ENCODE measurements around the gene CTSH. TPM values are rescaled to one million over a fixed set of nuclear protein-coding genes. Genes with fewer than 3 reads are reported as not detected.
"Not testable (repeated sequence)": the region's sequence is repeated elsewhere in the genome, so short reads cannot be mapped to it uniquely, and the experiment has no call there.

The CTSH gene
- total and polyA plus RNA-seq, 4 donors: 23.2 to 103 (median 65.4) TPM

- Histone ChIP-seq H3K4me1 (ENCODE audit: control insufficient read depth in 1 of 2, insufficient read depth in 2 of 2, low read length in 2 of 2) (peaks cover 0 to 3% of the 10 kb centered on the region in 2 donors), H3K9me3 (ENCODE audit: control insufficient read depth, low read length) (no peaks in the 10 kb centered on the region), H3K27me3 (ENCODE audit: control insufficient read depth in 1 of 2, insufficient read depth in 2 of 2, low read length in 1 of 2) (no peaks in the 10 kb centered on the region), H3K27ac (ENCODE audit: low read depth in 1 of 2, low read length in 2 of 2) (no peak overlapping the region), H3K36me3 (ENCODE audit: control insufficient read depth in 1 of 2, insufficient read depth in 2 of 2, low read length in 1 of 2) (peaks cover 4 to 10% of the 10 kb centered on the region in 2 donors), H3K4me3 (ENCODE audit: low read length in 2 of 2) (no peak overlapping the region)
- 64 to 68% methylated on average over 6 of the region's 6 CpGs for WGBS, 2 donors
- intact Hi-C loops (cut with DNase I): loop anchor here in 1 of 2 donors (10.0 kb wide), 1 partner anchor 280 kb away; no protein-coding TSS in a partner anchor
- ATAC-seq (ENCODE audit: low FRiP score): no peak
- no peak for DNase-seq
These were observed 40.1 kb downstream of the CTSH start for GRCh38 chr15:78904599-78905358.

- not testable (repeated sequence) for H3K27ac ChIP-seq (ENCODE audit: low read depth in 1 of 2, low read length in 2 of 2); H3K4me1 ChIP-seq (ENCODE audit: control insufficient read depth in 1 of 2, insufficient read depth in 2 of 2, low read length in 2 of 2); H3K4me3 ChIP-seq (ENCODE audit: low read length in 2 of 2); ATAC-seq (ENCODE audit: low FRiP score); H3K9me3 ChIP-seq (ENCODE audit: control insufficient read depth, low read length); H3K36me3 ChIP-seq (ENCODE audit: control insufficient read depth in 1 of 2, insufficient read depth in 2 of 2, low read length in 1 of 2); H3K27me3 ChIP-seq (ENCODE audit: control insufficient read depth in 1 of 2, insufficient read depth in 2 of 2, low read length in 1 of 2); DNase-seq
- WGBS, 2 donors: 60 to 70% methylated on average over 13 of the region's 13 CpGs
- intact Hi-C loops (cut with DNase I): loop anchor here in 1 of 2 donors (10.0 kb wide), 1 partner anchor 282 kb away; no protein-coding TSS in a partner anchor
These were observed 42.4 kb downstream of the CTSH start for GRCh38 chr15:78902281-78903032.

- H3K4me1 ChIP-seq (ENCODE audit: control insufficient read depth in 1 of 2, insufficient read depth in 2 of 2, low read length in 2 of 2); H3K9me3 ChIP-seq (ENCODE audit: control insufficient read depth, low read length); H3K4me3 ChIP-seq (ENCODE audit: low read length in 2 of 2); H3K27me3 ChIP-seq (ENCODE audit: control insufficient read depth in 1 of 2, insufficient read depth in 2 of 2, low read length in 1 of 2); H3K36me3 ChIP-seq (ENCODE audit: control insufficient read depth in 1 of 2, insufficient read depth in 2 of 2, low read length in 1 of 2); ATAC-seq (ENCODE audit: low FRiP score); DNase-seq; H3K27ac ChIP-seq (ENCODE audit: low read depth in 1 of 2, low read length in 2 of 2): not testable (repeated sequence)
- WGBS, 2 donors: 91 to 93% methylated on average over 14 of the region's 14 CpGs
- intact Hi-C loops (cut with DNase I): loop anchor here in 1 of 2 donors (10.0 kb wide), 1 partner anchor 284 kb away; no protein-coding TSS in a partner anchor
These were observed 43.9 kb downstream of the CTSH start for GRCh38 chr15:78900819-78901533.

- 63 to 70% methylated on average over 4 of the region's 4 CpGs for WGBS, 2 donors
- Histone ChIP-seq H3K27ac (ENCODE audit: low read depth in 1 of 2, low read length in 2 of 2) (no peak overlapping the region), H3K4me1 (ENCODE audit: control insufficient read depth in 1 of 2, insufficient read depth in 2 of 2, low read length in 2 of 2) (no peaks in the 10 kb centered on the region), H3K9me3 (ENCODE audit: control insufficient read depth, low read length) (no peaks in the 10 kb centered on the region), H3K4me3 (ENCODE audit: low read length in 2 of 2) (no peak overlapping the region), H3K36me3 (ENCODE audit: control insufficient read depth in 1 of 2, insufficient read depth in 2 of 2, low read length in 1 of 2) (peaks cover 1 to 6% of the 10 kb centered on the region in 2 donors), H3K27me3 (ENCODE audit: control insufficient read depth in 1 of 2, insufficient read depth in 2 of 2, low read length in 1 of 2) (no peaks in the 10 kb centered on the region)
- DNase-seq: no peak
- intact Hi-C loops (cut with DNase I): no loop called here
- no peak for ATAC-seq (ENCODE audit: low FRiP score)
These were observed 46.3 kb downstream of the CTSH start for GRCh38 chr15:78898540-78898939.

GRCh38 chr15:78895471-78895870 is 49.4 kb downstream of the CTSH start:
- H3K4me3 ChIP-seq (ENCODE audit: low read length in 2 of 2): no peak overlapping the region
- ATAC-seq (ENCODE audit: low FRiP score): no peak
- no peaks in the 10 kb centered on the region for H3K9me3 ChIP-seq (ENCODE audit: control insufficient read depth, low read length)
- peaks cover 3 to 6% of the 10 kb centered on the region in 2 donors for H3K36me3 ChIP-seq (ENCODE audit: control insufficient read depth in 1 of 2, insufficient read depth in 2 of 2, low read length in 1 of 2)
- 66 to 70% methylated on average over 3 of the region's 3 CpGs for WGBS, 2 donors
- no peak overlapping the region for H3K27ac ChIP-seq (ENCODE audit: low read depth in 1 of 2, low read length in 2 of 2)
- intact Hi-C loops (cut with DNase I): no loop called here
- H3K27me3 ChIP-seq (ENCODE audit: control insufficient read depth in 1 of 2, insufficient read depth in 2 of 2, low read length in 1 of 2): no peaks in the 10 kb centered on the region
- no peaks in the 10 kb centered on the region for H3K4me1 ChIP-seq (ENCODE audit: control insufficient read depth in 1 of 2, insufficient read depth in 2 of 2, low read length in 2 of 2)
- no peak for DNase-seq

- H3K27ac ChIP-seq (ENCODE audit: low read depth in 1 of 2, low read length in 2 of 2): no peak overlapping the region
- H3K4me3 ChIP-seq (ENCODE audit: low read length in 2 of 2): no peak overlapping the region
- intact Hi-C loops (cut with DNase I): no loop called here
- WGBS, 2 donors: 61 to 62% methylated on average over 2 of the region's 2 CpGs
- no peaks in the 10 kb centered on the region for H3K27me3 ChIP-seq (ENCODE audit: control insufficient read depth in 1 of 2, insufficient read depth in 2 of 2, low read length in 1 of 2)
- no peaks in the 10 kb centered on the region for H3K9me3 ChIP-seq (ENCODE audit: control insufficient read depth, low read length)
- ATAC-seq (ENCODE audit: low FRiP score): no peak
- no peak for DNase-seq
- peaks cover 3 to 6% of the 10 kb centered on the region in 2 donors for H3K36me3 ChIP-seq (ENCODE audit: control insufficient read depth in 1 of 2, insufficient read depth in 2 of 2, low read length in 1 of 2)
- H3K4me1 ChIP-seq (ENCODE audit: control insufficient read depth in 1 of 2, insufficient read depth in 2 of 2, low read length in 2 of 2): no peaks in the 10 kb centered on the region
These were observed 51.3 kb downstream of the CTSH start for GRCh38 chr15:78893538-78893937.

- intact Hi-C loops (cut with DNase I): no loop called here
- no peak for ATAC-seq (ENCODE audit: low FRiP score)
- H3K36me3 ChIP-seq (ENCODE audit: control insufficient read depth in 1 of 2, insufficient read depth in 2 of 2, low read length in 1 of 2): peaks cover 2 to 6% of the 10 kb centered on the region in 2 donors
These were observed 55.8 kb downstream of the CTSH start for GRCh38 chr15:78889000-78889399.

GRCh38 chr15:78881681-78882080 is 63.2 kb downstream of the CTSH start:
- WGBS, 2 donors: 21 to 40% methylated on average over 1 of the region's 1 CpG
- no peak overlapping the region for H3K27ac ChIP-seq (ENCODE audit: low read depth in 1 of 2, low read length in 2 of 2)
- intact Hi-C loops (cut with DNase I): no loop called here
- no peak overlapping the region for H3K4me3 ChIP-seq (ENCODE audit: low read length in 2 of 2)
- no peaks in the 10 kb centered on the region for H3K36me3 ChIP-seq (ENCODE audit: control insufficient read depth in 1 of 2, insufficient read depth in 2 of 2, low read length in 1 of 2)
- H3K9me3 ChIP-seq (ENCODE audit: control insufficient read depth, low read length): no peaks in the 10 kb centered on the region
- no peak for DNase-seq
- no peak for ATAC-seq (ENCODE audit: low FRiP score)
- no peaks in the 10 kb centered on the region for H3K27me3 ChIP-seq (ENCODE audit: control insufficient read depth in 1 of 2, insufficient read depth in 2 of 2, low read length in 1 of 2)
- H3K4me1 ChIP-seq (ENCODE audit: control insufficient read depth in 1 of 2, insufficient read depth in 2 of 2, low read length in 2 of 2): peaks cover 0 to 3% of the 10 kb centered on the region in 2 donors

More at GRCh38 chr15:78889000-78889399, 55.8 kb downstream of the CTSH start:
- Histone ChIP-seq H3K9me3 (ENCODE audit: control insufficient read depth, low read length) (no peaks in the 10 kb centered on the region), H3K27me3 (ENCODE audit: control insufficient read depth in 1 of 2, insufficient read depth in 2 of 2, low read length in 1 of 2) (no peaks in the 10 kb centered on the region), H3K4me3 (ENCODE audit: low read length in 2 of 2) (no peak overlapping the region), H3K27ac (ENCODE audit: low read depth in 1 of 2, low read length in 2 of 2) (no peak overlapping the region), H3K4me1 (ENCODE audit: control insufficient read depth in 1 of 2, insufficient read depth in 2 of 2, low read length in 2 of 2) (no peaks in the 10 kb centered on the region)
- DNase-seq: no peak
- 69 to 70% methylated on average over 4 of the region's 4 CpGs for WGBS, 2 donors
